ENCODE results near the gene IZUMO2. TPM values are rescaled to one million over a fixed set of nuclear protein-coding genes. Genes with fewer than 3 reads are reported as not detected.

IZUMO2 gene
- total and polyA plus RNA-seq, 9 of the 15 experiments (the other 6 are each of a cell fraction or from before 2014, with no cell fraction given) = not detected

DNA sequence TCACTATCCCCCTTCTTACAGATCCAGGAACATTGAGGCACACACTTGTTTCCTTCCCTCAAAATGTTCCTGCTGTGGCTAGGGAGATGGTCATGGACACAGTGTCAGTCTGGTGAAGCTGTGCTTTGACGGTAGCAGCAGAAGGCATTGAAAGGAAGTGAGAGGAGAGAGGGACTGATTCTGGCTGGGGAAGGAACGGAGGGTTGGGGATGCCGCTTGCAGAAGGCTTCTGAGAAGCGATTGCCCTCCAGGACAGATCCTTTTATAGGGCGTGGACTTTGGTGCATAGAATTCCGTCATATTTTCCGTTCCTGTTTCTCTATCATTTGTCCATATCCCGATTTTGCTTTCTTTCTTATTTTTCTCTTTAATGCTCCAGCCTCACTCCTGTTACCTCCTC is 26.2 kb upstream of the IZUMO2 start:
- Histone ChIP-seq H3K4me2 (ENCODE audit: insufficient read depth, low read length) (no peak overlapping the region), H2AFZ (ENCODE audit: low read depth, low read length) (no peak overlapping the region), H3K4me3 (no peak overlapping the region), H3K79me2 (ENCODE audit: control insufficient read depth, insufficient read depth, low read length) (no peaks in the 10 kb centered on the region), H3K27ac (ENCODE audit: extremely low read depth, low read depth, low read length) (no peak overlapping the region), H3K9me3 (replicated peaks; ENCODE audit: control insufficient read depth, insufficient read depth, low read depth, low read length) (no peaks in the 10 kb centered on the region), H3K9ac (ENCODE audit: insufficient read depth in 1 of 2, low read depth in 2 of 2, low read length in 2 of 2) (no peak overlapping the region), H3K36me3 (ENCODE audit: control insufficient read depth, insufficient read depth, low read length) (no peaks in the 10 kb centered on the region), H4K20me1 (replicated peaks; ENCODE audit: control insufficient read depth, insufficient read depth, low read length) (no peaks in the 10 kb centered on the region), H3K9me1 (ENCODE audit: control insufficient read depth, insufficient read depth, low read length) (no peaks in the 10 kb centered on the region), H3K4me1 (replicated peaks in 1 of 2; ENCODE audit: control insufficient read depth in 2 of 2, insufficient read depth in 2 of 2, low read length in 2 of 2) (no peaks in the 10 kb centered on the region; a peak in 1 of 5 replicates), H3K27me3 (ENCODE audit: control insufficient read depth in 2 of 2, insufficient read depth in 2 of 2, low read length in 2 of 2) (peaks cover 11 to 44% of the 10 kb centered on the region in 2 experiments; a peak in 4 of 5 replicates)
- in situ Hi-C loops (cut with MboI) (no loop called here), intact Hi-C loops (cut with micrococcal nuclease) (no loop called here)
- DNase-seq (ENCODE audit: extremely low read depth in 1 of 4, low spot score in 3 of 4) (no peak), FAIRE-seq (no peak), ATAC-seq (no peak)
- POLR2A ChIA-PET = no interaction called here
- CTCF ChIA-PET (ENCODE audit: low intra/inter-chr PET ratio) = no interaction called here
- WGBS (ENCODE audit: insufficient coverage, low coverage, missing lambda C conversion rate) = 1% methylated on average over 8 of the region's 8 CpGs
- no TSS peak for BruUV-seq (replicated peaks)
- TF ChIP-seq ARHGAP35 (IDR thresholded peaks at IDR 0.05; ENCODE audit: partially characterized antibody) (no peak), USF1 (CRISPR knock-in tag; IDR thresholded peaks at IDR 0.05) (no peak), THAP12 (CRISPR knock-in tag; IDR thresholded peaks at IDR 0.05) (no peak)
- TF ChIP-seq, protein P1, sequence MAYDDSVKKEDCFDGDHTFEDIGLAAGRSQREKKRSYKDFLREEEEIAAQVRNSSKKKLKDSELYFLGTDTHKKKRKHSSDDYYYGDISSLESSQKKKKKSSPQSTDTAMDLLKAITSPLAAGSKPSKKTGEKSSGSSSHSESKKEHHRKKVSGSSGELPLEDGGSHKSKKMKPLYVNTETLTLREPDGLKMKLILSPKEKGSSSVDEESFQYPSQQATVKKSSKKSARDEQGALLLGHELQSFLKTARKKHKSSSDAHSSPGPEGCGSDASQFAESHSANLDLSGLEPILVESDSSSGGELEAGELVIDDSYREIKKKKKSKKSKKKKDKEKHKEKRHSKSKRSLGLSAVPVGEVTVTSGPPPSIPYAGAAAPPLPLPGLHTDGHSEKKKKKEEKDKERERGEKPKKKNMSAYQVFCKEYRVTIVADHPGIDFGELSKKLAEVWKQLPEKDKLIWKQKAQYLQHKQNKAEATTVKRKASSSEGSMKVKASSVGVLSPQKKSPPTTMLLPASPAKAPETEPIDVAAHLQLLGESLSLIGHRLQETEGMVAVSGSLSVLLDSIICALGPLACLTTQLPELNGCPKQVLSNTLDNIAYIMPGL (CRISPR knock-in tag; IDR thresholded peaks at IDR 0.05) = no peak
- TF ChIP-seq, protein P2, sequence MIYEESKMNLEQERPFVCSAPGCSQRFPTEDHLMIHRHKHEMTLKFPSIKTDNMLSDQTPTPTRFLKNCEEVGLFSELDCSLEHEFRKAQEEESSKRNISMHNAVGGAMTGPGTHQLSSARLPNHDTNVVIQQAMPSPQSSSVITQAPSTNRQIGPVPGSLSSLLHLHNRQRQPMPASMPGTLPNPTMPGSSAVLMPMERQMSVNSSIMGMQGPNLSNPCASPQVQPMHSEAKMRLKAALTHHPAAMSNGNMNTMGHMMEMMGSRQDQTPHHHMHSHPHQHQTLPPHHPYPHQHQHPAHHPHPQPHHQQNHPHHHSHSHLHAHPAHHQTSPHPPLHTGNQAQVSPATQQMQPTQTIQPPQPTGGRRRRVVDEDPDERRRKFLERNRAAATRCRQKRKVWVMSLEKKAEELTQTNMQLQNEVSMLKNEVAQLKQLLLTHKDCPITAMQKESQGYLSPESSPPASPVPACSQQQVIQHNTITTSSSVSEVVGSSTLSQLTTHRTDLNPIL (CRISPR knock-in tag; IDR thresholded peaks at IDR 0.05) = no peak
